Uterus (tissue), 2 donors: Measurements from ENCODE around the gene PCIF1.

Experiments
- POLR2A ChIP-seq, 2 donors: fragments of 450-650 bp; IDR thresholded peaks; one replicate each; pipeline ENCODE4 v1.6.1; 2016; ENCODE audit warnings: antibody characterized with exemption in 2 of 2, mild to moderate bottlenecking in 1 of 2, moderate library complexity in 1 of 2
- TF ChIP-seq, protein P1 (sequence below), 4 experiments: fragments of 200-600 bp in 2 of 4; fragments of 450-650 bp in 2 of 4; sonication (generic) in 2 of 4; IDR thresholded peaks; one replicate each; pipeline ENCODE4 v1.5.1; 2016 to 2019; ENCODE audit warnings: antibody characterized with exemption in 4 of 4, mild to moderate bottlenecking in 2 of 4, moderate library complexity in 1 of 4

DNA sequence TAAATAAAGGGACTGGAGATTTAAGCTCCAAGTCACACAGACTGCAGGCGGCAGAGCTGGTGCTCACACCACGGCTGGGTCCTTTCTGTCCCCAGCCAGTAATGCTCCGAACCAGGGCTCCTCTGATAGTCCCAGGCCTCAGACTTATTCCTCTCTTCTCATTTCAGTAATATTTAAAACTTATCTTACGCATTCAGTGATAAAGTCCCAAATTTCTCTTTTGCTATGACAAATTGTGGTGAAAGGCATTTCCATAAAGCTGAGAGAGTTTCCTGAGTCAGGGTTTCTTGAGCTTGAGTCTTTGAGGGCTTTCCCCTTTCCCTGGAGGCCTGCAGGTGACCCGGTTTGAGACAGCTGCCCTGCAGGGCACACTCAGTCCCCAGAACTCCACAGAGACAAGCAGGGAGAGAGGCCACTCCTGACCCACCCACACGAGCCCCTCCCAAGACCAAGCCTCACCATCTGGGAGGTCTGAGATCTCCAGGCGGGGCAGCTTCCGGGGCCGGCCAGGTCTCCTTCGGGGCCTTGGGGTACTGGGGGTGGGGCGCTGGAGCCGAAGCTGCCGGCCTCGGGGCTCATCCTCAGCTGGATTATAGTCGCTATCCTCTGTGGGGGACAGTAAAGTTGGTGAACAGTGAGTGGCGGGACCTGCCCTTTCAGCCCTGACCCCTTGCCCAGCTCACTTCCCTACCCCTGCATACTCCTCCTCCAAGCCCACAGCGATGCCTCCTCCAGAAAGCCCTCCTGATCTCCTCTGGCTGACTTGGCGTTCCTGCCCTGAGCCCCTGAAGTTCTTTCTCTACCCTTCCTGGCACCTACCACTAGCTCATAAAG is 30.9 kb downstream of the PCIF1 start:
- TF ChIP-seq, protein P1, sequence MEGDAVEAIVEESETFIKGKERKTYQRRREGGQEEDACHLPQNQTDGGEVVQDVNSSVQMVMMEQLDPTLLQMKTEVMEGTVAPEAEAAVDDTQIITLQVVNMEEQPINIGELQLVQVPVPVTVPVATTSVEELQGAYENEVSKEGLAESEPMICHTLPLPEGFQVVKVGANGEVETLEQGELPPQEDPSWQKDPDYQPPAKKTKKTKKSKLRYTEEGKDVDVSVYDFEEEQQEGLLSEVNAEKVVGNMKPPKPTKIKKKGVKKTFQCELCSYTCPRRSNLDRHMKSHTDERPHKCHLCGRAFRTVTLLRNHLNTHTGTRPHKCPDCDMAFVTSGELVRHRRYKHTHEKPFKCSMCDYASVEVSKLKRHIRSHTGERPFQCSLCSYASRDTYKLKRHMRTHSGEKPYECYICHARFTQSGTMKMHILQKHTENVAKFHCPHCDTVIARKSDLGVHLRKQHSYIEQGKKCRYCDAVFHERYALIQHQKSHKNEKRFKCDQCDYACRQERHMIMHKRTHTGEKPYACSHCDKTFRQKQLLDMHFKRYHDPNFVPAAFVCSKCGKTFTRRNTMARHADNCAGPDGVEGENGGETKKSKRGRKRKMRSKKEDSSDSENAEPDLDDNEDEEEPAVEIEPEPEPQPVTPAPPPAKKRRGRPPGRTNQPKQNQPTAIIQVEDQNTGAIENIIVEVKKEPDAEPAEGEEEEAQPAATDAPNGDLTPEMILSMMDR (IDR thresholded peaks at IDR 0.05), result no peak
- no peak for TF ChIP-seq POLR2A (IDR thresholded peaks at IDR 0.05)
